ENCODE results near the gene MAD1L1.

- TF ChIP-seq USF2 (IDR thresholded peaks at IDR 0.05; ENCODE audit: low read depth, low read length), result no peak
- TF ChIP-seq CTCF (conservative IDR thresholded peaks at IDR 0.05; ENCODE audit: low read depth, low read length), result no peak
These were observed 145.0 kb downstream of the MAD1L1 start for GRCh38 chr7:2087744-2088143.
